A549 (cell line): Measurements from ENCODE around the gene HCN2.

ENCODE experiments used
- CHD2 ChIP-seq: fragments of 150-350 bp; IDR thresholded peaks from 2 replicates; pipeline ENCODE4 v1.6.1; 2014; ENCODE audit warnings: low read length; ENCODE audit not compliant: partially characterized antibody
- CTCF ChIP-seq: fragments of >200 bp; sonication (Bioruptor Twin); formaldehyde crosslinking; IDR thresholded peaks from 3 replicates; pipeline ENCODE4 v1.5.1; 2016
- POLR2A ChIP-seq: IDR thresholded peaks from 2 replicates; pipeline ENCODE4 v1.6.1; 2012; ENCODE audit warnings: mild to moderate bottlenecking, low read length
- SMC3 ChIP-seq: fragments of >200 bp; sonication (Bioruptor Twin); formaldehyde crosslinking; IDR thresholded peaks from 3 replicates; pipeline ENCODE4 v1.6.1; 2018; ENCODE audit warnings: inconsistent platforms

GRCh38 chr19:597406-598315, 8.0 kb downstream of the HCN2 start:
- peak; percentile 18; the same call in 1 of the 3 replicates for TF ChIP-seq CTCF
- no peak for TF ChIP-seq POLR2A
- TF ChIP-seq CHD2 = no peak
- TF ChIP-seq SMC3 = no peak
